Measurements from ENCODE around the gene GPATCH1.
A peak's percentile ranks its signal among the peaks of the same experiment; 100 is the strongest.
"Not testable (repeated sequence)": the region's sequence is repeated elsewhere in the genome, so short reads cannot be mapped to it uniquely, and the experiment has no call there.

GPATCH1 gene

DNA sequence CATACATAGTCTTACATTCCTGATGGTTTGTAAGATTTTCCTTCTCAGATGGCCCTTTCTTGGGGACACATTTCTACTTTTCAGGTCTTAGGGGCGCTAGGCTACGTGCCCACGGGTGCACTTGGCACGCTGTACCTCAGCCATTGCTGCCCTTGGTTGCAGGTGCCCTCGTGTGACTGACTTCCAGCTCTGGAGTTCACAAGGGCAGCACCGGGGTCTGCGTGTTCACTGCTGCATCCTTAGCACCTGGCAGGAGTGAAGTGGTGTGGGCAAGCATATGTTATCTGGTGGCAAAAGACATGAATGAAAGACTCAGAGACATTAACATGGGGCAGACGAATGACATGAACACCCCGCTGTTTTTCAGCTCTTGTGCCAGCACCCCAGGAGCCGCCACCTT lies 37.7 kb downstream of the GPATCH1 start:
- no peak for DNase-seq

DNA sequence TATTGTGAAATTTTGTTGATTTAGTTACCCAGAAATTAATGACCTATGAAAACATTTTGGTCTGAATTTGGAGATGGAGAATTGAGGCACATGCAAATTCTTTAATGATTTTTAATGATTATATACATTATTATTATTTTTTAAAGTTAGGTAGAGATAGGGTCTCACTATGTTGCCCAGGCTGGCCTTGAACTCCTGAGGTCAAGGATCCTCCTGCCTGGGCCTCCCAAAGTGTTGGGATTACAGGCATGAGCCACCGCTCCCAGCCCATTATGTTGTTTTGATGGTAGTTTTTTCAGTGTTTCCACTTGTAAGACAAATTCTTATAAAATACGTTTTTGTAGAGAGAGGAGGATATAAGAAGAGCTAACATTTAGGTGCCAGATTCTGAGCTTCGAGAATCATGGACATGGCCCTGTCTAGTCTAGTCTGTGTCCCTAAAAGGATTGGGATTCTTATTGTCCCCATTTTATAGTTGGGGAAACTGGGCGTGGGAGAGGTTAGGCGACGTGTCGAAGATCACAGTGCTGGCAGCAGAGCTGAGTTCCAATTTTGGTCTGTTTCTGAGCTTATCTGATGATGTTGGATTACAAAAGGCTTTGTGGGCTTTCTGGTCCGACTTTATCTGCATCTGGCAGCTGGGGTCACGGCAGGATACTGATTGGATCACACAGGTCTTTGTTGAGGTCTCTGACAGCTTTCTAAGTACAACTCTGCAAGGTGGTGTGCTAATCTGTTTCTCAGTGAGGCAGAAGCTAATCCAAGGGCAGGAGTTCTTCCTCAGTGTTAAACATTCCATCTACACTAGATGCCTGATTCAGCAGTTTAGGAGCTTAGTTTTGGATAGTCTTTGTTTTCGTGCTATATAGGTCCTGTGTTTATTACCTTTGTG lies 43.5 kb downstream of the GPATCH1 start:
- DNase-seq: no peak

DNA sequence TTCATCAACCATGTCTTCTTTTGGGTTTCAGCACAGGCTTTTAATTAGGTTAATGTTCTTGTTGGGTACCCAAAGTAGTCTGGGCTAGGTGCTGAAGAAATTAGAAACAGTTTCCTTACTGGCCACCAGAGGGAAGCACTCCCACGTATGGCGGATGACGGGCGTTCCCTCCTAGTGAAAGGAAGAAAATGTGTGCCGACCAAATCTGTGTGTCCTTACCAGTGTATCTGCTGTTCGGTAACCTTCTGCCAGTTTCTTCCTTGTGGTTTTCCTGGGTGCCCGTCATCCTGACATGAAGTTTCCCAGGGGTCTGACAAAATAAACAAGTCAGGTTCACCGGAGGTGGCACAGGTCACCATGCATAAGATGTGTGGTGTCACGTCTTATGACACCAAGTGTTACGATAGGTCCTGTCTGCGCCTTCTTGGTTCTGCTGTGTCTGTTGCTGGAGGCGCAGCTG lies 45.0 kb downstream of the GPATCH1 start:
- peak in 9 of 14 donors; percentile 2 to 24 (median 9) for DNase-seq

DNA sequence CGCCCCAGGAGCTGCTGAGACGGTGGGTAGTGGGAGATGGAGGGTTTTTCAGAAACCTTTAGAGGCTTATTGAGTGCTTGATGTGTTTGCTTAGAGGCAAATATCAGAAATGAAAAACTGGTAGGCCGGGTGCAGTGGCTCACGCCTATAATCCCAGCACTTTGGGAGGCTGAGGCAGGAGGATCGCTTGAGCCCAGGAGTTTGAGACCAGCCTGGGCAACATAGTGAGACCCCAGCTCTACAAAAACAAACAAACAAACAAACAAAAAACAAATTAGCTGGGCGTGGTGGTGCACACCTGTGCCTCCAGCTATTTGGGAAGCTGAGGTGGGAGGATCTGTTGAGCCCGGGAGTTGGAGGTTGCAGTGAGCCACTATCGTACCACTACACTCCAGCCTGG lies 45.7 kb downstream of the GPATCH1 start:
- DNase-seq: not testable (repeated sequence)

DNA sequence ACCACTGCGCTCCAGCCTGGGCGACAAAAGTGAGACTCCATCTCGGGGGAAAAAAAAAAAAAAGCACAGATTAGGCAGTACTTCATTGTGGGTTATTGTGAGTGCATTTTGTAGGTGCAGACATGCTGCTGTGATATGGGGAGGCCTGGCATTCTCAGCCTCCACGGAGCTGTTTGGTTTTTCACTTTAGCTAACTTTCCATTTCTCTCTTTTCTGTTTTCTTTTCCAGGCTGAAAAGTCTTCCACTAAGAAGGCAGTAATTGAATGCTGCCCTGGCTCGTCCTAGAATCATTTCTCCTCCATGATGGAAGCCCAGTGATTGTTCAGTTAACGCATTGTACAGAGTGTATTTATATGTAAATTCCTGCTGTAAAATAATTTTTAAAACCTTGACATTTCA lies 48.9 kb downstream of the GPATCH1 start:
- DNase-seq: no peak

DNA sequence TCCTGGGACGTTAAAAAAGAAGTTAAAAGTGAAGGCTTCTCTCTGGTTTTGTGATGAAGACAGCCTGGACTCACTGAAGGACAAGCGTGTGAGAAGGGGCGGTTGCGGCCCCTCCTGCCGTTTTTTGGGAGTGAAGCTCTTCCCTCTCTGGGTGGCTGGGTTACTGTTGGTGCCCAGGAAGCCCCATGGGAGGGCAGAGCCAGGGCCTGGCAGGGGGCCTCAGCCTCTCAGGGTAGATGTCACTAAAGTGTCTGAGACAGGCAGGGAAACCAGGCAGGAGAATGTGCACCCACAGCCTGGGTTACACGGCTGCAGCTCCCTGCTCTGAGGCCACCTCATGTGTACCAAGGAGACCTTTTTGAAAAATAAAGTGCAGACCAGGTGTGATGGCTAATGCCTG lies 49.5 kb downstream of the GPATCH1 start:
- DNase-seq: no peak

DNA sequence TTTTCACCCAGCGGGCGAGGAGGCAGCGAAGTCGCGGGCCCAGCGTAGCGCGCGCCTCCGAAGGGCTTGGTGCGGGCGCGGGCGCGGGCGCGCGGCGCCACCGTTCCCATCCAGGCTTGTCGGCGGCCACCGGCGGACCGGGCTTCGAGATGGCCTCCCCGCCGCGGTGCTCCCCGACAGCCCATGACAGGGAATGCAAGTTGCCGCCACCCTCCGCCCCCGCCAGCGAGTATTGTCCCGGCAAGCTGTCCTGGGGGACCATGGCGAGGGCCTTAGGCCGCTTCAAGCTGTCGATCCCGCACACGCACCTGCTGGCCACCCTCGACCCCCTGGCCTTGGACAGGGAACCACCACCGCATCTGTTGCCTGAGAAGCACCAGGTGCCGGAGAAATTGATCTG lies 51.0 kb downstream of the GPATCH1 start, which contains the start of gene WDR88:
Gene WDR88 (plus strand): TSS at position 94 of the 400 bp plus-strand sequence. CDS start 56 bp downstream, at position 150.
- no peak for DNase-seq

DNA sequence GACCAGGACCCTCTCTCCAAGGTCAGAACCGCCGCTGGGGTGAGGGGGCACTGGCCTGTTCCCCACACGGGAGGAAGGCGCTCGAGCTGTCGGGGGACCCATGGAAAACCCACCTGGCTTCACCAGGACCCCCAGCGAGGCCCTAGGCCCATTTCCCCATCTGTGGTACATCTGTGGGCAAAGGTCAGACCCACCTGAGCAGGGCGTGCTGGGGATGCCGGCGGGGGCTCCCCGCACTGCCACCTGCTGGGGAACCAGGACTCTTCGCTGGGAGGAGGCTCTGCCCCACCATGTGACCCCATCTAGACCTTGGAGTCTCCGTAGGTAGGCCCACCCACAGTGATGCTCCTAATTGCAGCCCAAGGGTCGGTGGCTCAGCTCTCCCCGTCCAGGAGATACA lies 51.4 kb downstream of the GPATCH1 start:
- DNase-seq: no peak

DNA sequence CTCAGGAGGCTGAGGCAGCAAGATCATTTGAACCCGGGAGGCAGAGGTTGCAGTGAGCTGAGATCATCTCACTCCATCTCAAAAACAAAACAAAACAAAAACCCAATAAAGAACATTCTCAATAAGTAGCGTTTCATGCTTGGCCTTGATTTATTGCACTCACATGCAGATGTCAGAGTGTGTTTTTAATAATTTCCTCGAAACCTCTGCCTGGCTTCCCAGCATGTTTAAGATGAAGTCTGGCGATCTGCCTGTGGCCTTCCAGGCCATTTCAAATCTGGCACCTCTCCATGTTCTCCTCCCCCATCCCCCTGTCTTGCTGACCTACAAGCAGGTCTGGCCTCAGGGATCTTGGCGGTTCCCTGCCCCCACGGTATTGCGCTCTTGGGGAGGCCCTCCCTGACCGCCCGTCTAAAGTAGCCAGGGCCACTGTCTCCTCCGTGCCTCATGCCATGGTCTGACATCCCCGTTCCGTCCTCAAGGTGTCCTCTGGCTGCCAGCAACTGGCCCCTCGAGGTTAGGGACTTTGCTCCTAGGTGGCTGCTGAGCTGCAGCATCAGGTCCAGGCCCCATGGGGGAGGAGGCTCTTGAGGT lies 52.6 kb downstream of the GPATCH1 start:
- DNase-seq: no peak

DNA sequence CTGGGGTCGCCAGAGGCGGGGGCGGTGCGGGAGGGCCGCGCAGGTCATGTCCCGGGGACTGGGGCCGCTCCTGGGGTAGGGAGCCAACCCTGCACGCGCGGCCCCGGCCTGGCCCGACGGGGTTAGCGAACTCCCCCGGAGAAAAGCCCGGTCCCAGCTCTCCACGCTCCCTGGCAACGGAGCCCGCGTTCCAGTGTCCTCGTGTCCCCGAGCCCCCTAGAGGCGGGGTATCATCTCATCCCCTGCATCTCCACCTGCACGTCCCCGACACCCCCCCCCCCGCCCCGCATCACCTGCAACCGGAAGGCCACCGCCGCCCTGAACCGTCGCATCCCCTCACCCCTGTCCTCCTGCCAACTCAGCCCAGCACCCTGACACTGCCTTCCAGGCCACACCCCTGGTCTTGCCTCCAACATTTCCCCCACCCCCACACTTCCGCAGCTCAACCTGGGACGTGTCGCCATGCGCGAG lies 53.6 kb downstream of the GPATCH1 start:
- no peak for DNase-seq

DNA sequence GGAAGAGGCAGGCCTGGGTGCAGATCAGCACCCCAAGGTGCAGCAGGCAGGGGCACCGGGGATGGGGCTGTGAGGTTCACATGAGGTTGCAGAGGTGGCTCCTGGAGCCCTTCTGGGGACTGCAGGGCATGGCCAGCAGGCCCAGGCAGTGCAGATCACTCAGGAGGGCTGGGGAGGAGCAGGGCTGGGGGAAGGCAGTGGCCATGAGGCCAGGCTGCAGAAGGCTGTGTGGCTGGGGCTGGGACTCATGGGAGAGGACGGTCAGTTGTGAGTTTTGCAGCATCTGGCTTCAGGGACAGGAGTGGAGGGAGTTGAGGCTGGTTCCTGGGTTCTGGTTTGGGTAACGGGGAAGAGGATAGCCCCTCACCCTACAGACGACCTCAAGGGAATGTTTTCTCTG lies 58.2 kb downstream of the GPATCH1 start:
- DNase-seq: no peak

DNA sequence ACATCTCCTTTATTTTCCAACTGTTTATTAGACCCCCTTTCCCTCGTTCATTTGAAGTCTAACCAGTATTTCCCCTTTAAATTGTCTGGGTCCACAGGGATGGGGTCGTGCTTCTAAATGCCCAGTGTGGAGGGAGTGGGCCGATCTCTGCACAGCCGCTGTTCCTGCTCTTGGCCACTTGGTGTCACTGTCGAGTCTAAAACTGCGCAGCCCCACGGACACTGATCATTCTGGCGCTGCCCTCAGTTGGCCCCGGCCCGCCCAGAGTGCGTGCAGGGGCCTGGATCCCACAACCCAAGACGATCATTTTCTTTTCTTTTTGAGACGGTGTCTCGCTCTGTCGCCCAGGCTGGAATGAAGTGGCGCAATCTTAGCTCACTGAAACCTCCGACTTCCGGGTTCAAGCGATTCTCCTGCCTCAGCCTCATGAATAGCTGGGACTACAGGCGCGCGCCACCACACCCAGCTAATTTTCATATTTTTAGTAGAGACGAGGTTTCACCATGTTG lies 63.0 kb downstream of the GPATCH1 start:
- peak in 11 of 14 donors; percentile 4 to 43 (median 24) for DNase-seq

DNA sequence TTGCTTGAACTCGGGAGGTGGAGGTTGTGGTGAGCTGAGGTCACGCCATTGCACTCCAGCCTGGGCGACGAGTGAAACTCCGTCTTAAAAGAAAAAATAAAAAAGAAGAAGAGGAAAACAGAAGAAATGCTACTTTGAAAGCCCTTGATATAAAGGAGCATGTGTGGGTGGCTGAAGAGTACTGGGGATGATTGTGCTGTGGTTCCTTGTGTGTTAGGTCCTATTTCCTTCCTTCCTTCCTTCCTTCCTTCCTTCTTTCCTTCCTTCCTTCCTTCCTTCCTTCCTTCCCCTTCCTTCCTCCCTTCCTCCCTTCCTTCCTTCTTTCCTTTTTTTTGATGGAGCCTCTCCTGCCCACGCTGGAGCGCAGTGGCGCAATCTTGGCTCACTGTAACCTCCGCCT lies 65.2 kb downstream of the GPATCH1 start:
- DNase-seq: no peak

DNA sequence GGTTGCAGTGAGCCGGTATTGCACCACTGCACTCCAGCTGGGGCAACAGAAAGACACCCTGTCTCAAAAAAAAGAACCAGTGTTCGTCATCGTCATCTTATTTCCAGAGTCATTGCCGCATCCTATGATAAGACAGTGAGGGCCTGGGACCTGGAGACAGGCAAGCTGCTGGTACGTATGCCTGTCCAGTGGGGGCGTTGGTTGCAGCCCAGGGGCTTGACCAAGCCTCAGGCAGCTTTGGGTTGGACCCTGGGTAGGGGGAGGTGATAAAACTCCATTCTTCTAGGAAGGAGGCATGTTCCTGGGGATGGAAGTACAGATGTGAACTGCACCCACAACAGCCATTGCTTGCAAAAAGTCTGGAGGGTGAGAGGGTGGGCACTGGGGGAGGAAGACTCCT lies 66.6 kb downstream of the GPATCH1 start:
- no peak for DNase-seq

DNA sequence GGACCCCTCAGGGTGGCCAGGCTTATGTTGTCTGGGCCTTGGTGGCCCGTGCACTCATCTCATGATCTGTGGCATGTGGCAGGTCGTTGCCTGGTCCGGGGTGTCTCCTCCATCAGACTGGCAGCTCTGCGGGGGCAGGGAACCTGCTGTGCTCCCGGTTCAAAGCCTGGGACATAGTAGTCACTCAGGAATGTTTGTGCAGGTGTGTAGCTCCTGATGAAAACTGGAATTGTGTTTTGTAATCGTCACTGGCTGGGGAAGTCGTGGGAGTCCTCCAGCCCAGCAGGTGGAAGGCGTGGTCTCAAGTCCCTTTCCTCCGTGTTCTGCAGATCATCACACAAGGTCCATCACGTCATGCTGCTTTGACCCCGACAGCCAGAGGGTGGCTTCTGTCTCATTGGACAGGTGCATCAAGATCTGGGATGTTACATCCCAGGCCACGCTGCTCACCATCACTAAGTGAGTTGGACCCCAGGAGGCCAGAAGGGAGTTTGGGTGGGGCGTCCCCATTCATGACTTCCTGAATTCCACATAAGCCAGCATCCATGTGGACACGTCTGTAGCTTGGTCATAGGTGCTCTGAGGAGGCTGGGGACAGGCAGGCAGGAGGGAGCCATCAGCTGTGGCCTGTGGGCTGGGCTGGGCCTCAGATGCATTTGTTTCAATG lies 70.0 kb downstream of the GPATCH1 start:
- no peak for DNase-seq

DNA sequence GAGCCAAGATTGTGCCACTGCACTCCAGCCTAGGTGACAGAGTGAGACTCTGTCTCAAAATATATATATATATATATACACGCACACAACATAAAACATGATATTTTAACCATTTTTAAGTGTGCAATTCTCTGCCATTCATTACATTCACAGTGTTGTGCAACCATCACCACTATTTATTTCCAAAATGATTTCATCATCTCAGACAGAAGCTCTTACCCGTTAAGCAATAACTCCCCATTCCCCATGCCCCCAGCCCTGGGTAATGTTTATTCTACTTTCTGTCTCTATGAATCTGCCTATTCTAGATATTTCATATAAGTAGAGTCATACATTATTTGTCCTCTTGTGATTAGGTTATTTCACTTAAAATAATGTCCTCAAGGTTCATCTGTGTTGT lies 71.2 kb downstream of the GPATCH1 start:
- DNase-seq: no peak

DNA sequence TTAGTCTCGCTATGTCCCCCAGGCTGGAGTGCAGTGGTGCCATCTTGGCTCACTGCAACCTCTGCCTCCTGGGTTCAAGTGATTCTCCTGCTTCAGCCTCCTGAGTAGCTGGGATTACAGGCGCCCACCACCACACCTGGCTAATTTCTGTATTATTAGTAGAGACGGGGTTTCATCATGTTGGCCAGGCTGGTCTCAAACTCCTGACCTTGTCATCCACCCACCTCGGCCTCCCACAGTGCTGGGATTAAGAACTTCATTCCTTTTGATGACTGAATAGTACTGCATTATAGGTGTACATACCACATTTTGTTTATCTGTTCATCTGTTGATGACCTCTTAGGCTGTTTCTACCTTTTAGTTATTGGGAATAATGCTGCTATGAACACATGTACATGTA lies 71.6 kb downstream of the GPATCH1 start:
- DNase-seq: not testable (repeated sequence)

DNA sequence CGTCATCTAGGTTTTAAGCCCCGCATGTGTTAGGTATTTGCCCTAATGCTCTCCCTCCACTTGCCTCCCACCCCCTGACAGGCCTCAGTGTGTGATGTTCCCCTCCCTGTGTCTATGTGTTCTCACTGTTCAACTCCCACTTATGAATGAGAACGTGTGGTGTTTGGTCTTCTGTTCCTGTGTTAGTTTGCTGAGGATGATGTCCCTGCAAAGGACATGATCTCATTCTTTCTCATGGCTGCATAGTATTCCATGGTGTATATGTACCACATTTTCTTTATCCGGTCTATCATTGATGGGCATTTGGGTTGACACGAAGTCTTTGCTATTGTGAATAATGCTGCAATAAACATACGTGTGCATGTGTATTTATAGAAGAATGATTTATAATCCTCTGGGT lies 73.3 kb downstream of the GPATCH1 start:
- DNase-seq: not testable (repeated sequence)

DNA sequence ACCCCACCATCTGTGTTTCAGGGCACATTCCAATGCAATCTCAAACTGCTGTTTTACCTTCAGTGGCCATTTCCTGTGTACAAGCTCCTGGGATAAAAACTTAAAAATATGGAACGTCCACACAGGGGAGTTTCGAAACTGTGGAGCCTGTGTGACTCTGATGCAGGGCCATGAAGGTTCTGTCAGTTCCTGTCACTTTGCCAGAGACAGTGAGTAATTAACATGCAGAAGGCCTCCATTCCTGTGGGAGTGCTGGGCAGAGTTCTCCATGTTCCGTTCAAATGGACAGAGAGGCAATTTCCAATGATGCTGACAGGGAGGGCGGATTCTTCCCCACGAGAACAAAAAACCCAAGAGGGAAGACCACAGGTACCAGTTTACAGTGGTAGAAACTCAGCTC lies 75.4 kb downstream of the GPATCH1 start:
- no peak for DNase-seq

DNA sequence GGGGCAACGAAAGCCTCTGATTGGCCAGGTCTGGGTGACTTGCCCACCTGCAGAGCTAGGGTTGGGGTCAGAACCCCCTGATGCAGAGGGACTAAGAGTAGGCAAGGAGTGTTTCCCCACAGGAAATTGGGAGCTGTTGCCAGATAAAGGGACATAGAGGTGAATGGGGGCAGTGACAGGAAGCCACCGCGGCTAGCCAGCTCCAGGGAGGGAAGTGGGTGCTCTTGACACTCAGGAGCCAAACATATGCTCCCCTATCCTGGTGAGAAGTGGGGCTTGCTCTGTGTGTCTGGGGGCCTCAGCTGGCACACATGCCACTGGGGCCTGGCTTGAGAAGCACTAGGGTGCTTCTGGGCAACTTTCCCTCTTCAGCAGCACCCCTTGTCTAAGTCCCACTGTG lies 76.9 kb downstream of the GPATCH1 start:
- no peak for DNase-seq

DNA sequence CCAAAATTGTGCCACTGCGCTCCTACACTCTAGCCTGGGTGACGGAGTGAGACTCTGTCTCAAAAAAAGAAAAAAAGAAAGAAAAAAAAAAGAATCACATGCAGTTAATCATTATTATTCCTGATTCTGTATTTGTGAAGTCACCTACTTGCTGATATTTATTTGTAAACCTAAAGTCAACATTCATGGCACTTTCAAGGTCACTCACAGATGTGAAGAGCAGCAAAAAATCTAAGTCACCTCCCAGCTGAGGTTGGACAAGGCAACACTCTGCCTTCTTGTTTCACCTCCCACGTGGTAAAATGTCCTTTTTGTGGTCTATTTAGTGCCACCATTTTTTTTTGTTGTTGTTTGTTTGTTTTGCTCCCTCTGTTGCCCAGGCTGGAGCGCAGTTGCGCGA lies 77.4 kb downstream of the GPATCH1 start:
- DNase-seq: no peak

DNA sequence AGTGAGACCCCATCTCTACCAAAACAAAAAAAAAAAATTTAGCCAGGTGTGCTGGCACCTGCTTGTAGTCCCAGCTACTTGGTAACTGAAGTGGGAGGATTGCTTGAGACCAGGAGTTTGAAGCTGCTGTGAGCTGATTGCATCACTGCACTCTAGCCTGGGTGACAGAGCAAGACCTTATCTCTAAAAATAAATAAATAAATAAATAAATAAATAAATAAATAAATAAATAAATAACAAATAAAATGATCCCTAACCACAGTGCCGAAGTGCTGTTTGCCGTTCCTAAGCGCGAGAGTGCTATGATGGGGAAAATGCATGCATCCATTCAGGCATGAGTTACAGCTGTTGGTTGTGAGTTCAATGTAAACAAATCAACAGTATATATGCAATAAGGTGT lies 78.2 kb downstream of the GPATCH1 start:
- DNase-seq: no peak

DNA sequence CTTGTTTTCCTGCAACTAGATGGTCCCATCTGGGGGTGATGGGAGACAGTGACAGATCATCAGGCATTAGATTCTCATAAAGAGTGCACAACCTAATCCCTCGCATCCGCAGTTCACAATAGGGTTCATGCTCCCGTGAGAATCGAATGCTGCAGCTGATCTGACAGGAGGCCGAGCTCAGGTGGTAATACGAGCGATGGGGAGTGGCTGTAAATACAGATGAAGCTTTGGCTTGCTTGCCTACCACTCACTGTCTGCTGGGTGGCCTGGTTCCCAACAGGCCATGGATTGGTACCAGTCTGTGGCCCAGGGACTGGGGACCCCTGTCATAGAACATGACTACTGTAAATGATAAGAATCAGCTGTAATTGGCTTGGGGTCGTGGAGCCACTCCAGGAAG lies 78.9 kb downstream of the GPATCH1 start:
- DNase-seq: no peak
